ENCODE results near the gene COL6A5.

DNA sequence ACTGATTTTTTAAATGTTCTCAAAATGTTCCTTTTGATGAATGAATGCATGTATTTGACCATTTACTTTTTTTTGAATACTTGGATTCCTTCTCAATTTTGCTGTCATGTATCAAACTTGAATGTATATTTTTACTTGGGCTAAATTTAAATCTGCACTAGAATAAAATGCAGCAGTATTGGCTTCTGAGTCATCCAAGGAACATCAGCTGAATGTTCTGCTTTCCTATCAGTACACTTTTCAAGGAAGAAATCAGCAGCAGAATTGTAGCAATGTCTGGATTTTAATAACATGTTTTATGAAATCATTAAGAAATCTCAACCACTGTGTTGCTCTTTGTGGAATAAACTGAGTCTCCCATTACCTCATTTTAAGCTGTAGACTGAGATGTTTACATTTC is 114.5 kb downstream of the COL6A5 start:
- TF ChIP-seq, protein P1, sequence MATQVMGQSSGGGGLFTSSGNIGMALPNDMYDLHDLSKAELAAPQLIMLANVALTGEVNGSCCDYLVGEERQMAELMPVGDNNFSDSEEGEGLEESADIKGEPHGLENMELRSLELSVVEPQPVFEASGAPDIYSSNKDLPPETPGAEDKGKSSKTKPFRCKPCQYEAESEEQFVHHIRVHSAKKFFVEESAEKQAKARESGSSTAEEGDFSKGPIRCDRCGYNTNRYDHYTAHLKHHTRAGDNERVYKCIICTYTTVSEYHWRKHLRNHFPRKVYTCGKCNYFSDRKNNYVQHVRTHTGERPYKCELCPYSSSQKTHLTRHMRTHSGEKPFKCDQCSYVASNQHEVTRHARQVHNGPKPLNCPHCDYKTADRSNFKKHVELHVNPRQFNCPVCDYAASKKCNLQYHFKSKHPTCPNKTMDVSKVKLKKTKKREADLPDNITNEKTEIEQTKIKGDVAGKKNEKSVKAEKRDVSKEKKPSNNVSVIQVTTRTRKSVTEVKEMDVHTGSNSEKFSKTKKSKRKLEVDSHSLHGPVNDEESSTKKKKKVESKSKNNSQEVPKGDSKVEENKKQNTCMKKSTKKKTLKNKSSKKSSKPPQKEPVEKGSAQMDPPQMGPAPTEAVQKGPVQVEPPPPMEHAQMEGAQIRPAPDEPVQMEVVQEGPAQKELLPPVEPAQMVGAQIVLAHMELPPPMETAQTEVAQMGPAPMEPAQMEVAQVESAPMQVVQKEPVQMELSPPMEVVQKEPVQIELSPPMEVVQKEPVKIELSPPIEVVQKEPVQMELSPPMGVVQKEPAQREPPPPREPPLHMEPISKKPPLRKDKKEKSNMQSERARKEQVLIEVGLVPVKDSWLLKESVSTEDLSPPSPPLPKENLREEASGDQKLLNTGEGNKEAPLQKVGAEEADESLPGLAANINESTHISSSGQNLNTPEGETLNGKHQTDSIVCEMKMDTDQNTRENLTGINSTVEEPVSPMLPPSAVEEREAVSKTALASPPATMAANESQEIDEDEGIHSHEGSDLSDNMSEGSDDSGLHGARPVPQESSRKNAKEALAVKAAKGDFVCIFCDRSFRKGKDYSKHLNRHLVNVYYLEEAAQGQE (IDR thresholded peaks at IDR 0.05; ENCODE audit: low read depth, low read length): no peak
- TF ChIP-seq, protein P2, sequence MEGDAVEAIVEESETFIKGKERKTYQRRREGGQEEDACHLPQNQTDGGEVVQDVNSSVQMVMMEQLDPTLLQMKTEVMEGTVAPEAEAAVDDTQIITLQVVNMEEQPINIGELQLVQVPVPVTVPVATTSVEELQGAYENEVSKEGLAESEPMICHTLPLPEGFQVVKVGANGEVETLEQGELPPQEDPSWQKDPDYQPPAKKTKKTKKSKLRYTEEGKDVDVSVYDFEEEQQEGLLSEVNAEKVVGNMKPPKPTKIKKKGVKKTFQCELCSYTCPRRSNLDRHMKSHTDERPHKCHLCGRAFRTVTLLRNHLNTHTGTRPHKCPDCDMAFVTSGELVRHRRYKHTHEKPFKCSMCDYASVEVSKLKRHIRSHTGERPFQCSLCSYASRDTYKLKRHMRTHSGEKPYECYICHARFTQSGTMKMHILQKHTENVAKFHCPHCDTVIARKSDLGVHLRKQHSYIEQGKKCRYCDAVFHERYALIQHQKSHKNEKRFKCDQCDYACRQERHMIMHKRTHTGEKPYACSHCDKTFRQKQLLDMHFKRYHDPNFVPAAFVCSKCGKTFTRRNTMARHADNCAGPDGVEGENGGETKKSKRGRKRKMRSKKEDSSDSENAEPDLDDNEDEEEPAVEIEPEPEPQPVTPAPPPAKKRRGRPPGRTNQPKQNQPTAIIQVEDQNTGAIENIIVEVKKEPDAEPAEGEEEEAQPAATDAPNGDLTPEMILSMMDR (IDR thresholded peaks at IDR 0.05): no peak
- TF ChIP-seq USF2 (IDR thresholded peaks at IDR 0.05; ENCODE audit: borderline replicate concordance, low read depth, low read length): no peak
- TF ChIP-seq GABPA (IDR thresholded peaks at IDR 0.05; ENCODE audit: low read depth): no peak
- no peak for TF ChIP-seq POLR2AphosphoS5 (IDR thresholded peaks at IDR 0.05; ENCODE audit: low read depth, low read length)
- TF ChIP-seq TAF1 (IDR thresholded peaks at IDR 0.05; ENCODE audit: borderline replicate concordance, low read depth, low read length): no peak
- TF ChIP-seq SIN3A (IDR thresholded peaks at IDR 0.05; ENCODE audit: borderline replicate concordance, low read depth, low read length): no peak
- TF ChIP-seq TCF12 (IDR thresholded peaks at IDR 0.05): no peak
- no peak for TF ChIP-seq RAD21 (IDR thresholded peaks at IDR 0.05; ENCODE audit: low read length)
- TF ChIP-seq EP300 (IDR thresholded peaks at IDR 0.05; ENCODE audit: borderline replicate concordance in 1 of 2, low read depth in 1 of 2, low read length in 1 of 2): no peak
- no peak for TF ChIP-seq CHD2 (IDR thresholded peaks at IDR 0.05; ENCODE audit: low read length, partially characterized antibody)
- no peak for TF ChIP-seq YY1 (IDR thresholded peaks at IDR 0.05; ENCODE audit: low read depth)
- TF ChIP-seq, protein P3, sequence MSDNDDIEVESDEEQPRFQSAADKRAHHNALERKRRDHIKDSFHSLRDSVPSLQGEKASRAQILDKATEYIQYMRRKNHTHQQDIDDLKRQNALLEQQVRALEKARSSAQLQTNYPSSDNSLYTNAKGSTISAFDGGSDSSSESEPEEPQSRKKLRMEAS (IDR thresholded peaks at IDR 0.05; ENCODE audit: low read depth): no peak

All from SK-N-SH (cell line).